Measurements from ENCODE around the gene ADAMTS18. TPM values are rescaled to one million over a fixed set of nuclear protein-coding genes. Genes with fewer than 3 reads are reported as not detected.

Gene ADAMTS18
- total and polyA plus RNA-seq, 2 of the 8 experiments (the other 6 are each of a cell fraction or from before 2014, with no cell fraction given): 0.05 to 0.19 TPM

- H3K27ac ChIP-seq (ENCODE audit: low read depth, low read length): no peak overlapping the region
- no peak overlapping the region for H2BK15ac ChIP-seq (ENCODE audit: low read length)
- no peak overlapping the region for H2BK20ac ChIP-seq (ENCODE audit: low read length)
- no peaks in the 10 kb centered on the region for H3K36me3 ChIP-seq (ENCODE audit: control insufficient read depth in 2 of 4, insufficient read depth in 4 of 4, low read length in 3 of 4)
- H3K79me1 ChIP-seq (ENCODE audit: low read depth, low read length): no peaks in the 10 kb centered on the region
- no peak overlapping the region for H3K4me3 ChIP-seq (ENCODE audit: extremely low read depth in 1 of 4, insufficient read depth in 2 of 4, low read depth in 3 of 4, low read length in 4 of 4)
- no peak overlapping the region for H3K56ac ChIP-seq (replicated peaks; ENCODE audit: insufficient read length, low read depth, low read length)
- no peak overlapping the region for H3K4ac ChIP-seq (replicated peaks; ENCODE audit: insufficient read length, low read depth, low read length)
- H3K27me3 ChIP-seq (replicated peaks in 1 of 4; ENCODE audit: control insufficient read depth in 3 of 4, extremely low read depth in 1 of 4, insufficient read depth in 3 of 4, low read length in 3 of 4): no peaks in the 10 kb centered on the region
- no peaks in the 10 kb centered on the region for H3K9me3 ChIP-seq (ENCODE audit: insufficient read depth in 2 of 2, low read depth in 1 of 2, low read length in 1 of 2)
- H2BK5ac ChIP-seq (ENCODE audit: low read depth, low read length): no peak overlapping the region
- DNase-seq (ENCODE audit: low read depth in 1 of 2, low spot score in 2 of 2) (no peak), FAIRE-seq (no peak)
- no peak overlapping the region for H3K14ac ChIP-seq (ENCODE audit: insufficient read length)
- H3K23ac ChIP-seq (ENCODE audit: insufficient read length): no peak overlapping the region
- no peak overlapping the region for H2BK120ac ChIP-seq (replicated peaks; ENCODE audit: low read depth, low read length)
- POLR2A ChIA-PET (ENCODE audit: partially characterized antibody): interaction anchor here (0.6 to 1.1 kb wide), 2 partner anchors 12 to 114 kb away, joined by 3 to 6 read pairs; no protein-coding TSS in a partner anchor
- H3K4me2 ChIP-seq (ENCODE audit: insufficient read depth in 1 of 2, low read depth in 2 of 2, low read length in 2 of 2): no peak overlapping the region
- no peak for TF ChIP-seq NRF1 (IDR thresholded peaks at IDR 0.05; ENCODE audit: low read depth, low read length)
- TF ChIP-seq CHD2 (IDR thresholded peaks at IDR 0.05; ENCODE audit: low read length): no peak
- TF ChIP-seq TAF7 (optimal IDR thresholded peaks at IDR 0.05; ENCODE audit: borderline replicate concordance, low read depth, low read length): no peak
- TF ChIP-seq CBX8 (IDR thresholded peaks at IDR 0.05; ENCODE audit: borderline replicate concordance, low read depth, low read length): no peak
- no peak for TF ChIP-seq CBX5 (IDR thresholded peaks at IDR 0.05; ENCODE audit: low read depth, low read length)
- no peak for TF ChIP-seq KDM4A (IDR thresholded peaks at IDR 0.05; ENCODE audit: low read depth, low read length, severe bottlenecking)
- no peak for TF ChIP-seq SIRT6 (IDR thresholded peaks at IDR 0.05; ENCODE audit: low read length)
- no peak for TF ChIP-seq EGR1 (IDR thresholded peaks at IDR 0.05; ENCODE audit: borderline replicate concordance, low read depth, low read length)
- TF ChIP-seq SP2 (IDR thresholded peaks at IDR 0.05; ENCODE audit: low read length): no peak
- no peak for TF ChIP-seq EZH2 (IDR thresholded peaks at IDR 0.05; ENCODE audit: low read depth, low read length, severe bottlenecking)
- TF ChIP-seq BRCA1 (IDR thresholded peaks at IDR 0.05; ENCODE audit: low read depth, low read length): no peak
- no peak for TF ChIP-seq MAFK (IDR thresholded peaks at IDR 0.05; ENCODE audit: low read depth, low read length)
- no peak for TF ChIP-seq CEBPB (IDR thresholded peaks at IDR 0.05; ENCODE audit: low read depth, low read length)
- no peak for TF ChIP-seq SRF (IDR thresholded peaks at IDR 0.05; ENCODE audit: low read depth, low read length)
- no peak for TF ChIP-seq USF2 (IDR thresholded peaks at IDR 0.05; ENCODE audit: low read length)
- H4K20me1 ChIP-seq (replicated peaks in 1 of 2; ENCODE audit: control insufficient read depth in 1 of 2, insufficient read depth in 2 of 2, low read length in 2 of 2): no peaks in the 10 kb centered on the region
- no peak overlapping the region for H3K9ac ChIP-seq (replicated peaks in 1 of 4; ENCODE audit: extremely low read depth in 1 of 4, low read depth in 3 of 4, low read length in 3 of 4)
- no peak overlapping the region for H4K8ac ChIP-seq (ENCODE audit: extremely low read depth, insufficient read depth, low read length)
- no peaks in the 10 kb centered on the region for H3K79me2 ChIP-seq (ENCODE audit: control insufficient read depth in 1 of 2, insufficient read depth in 2 of 2, low read length in 2 of 2)
- H2AFZ ChIP-seq (ENCODE audit: low read length): no peak overlapping the region
- no peak overlapping the region for H2AK5ac ChIP-seq (ENCODE audit: low read depth, low read length)
- H3K23me2 ChIP-seq (ENCODE audit: low read depth, low read length): no peaks in the 10 kb centered on the region
- no peak overlapping the region for H3K18ac ChIP-seq (ENCODE audit: extremely low read depth, low read length)
- no peak overlapping the region for H4K5ac ChIP-seq (ENCODE audit: insufficient read length, low read depth, low read length)
- H3K4me1 ChIP-seq (replicated peaks in 1 of 4; ENCODE audit: control insufficient read depth in 3 of 4, insufficient read depth in 4 of 4, low read length in 3 of 4): no peaks in the 10 kb centered on the region
- 94% methylated on average over 2 of the region's 2 CpGs; no CpG with 5 or more reads in 1 of the 2 experiments for WGBS, 2 experiments (ENCODE audit: extremely low coverage in 1 of 2, insufficient coverage in 1 of 2, insufficient read length in 1 of 2, insufficient replicate concordance in 2 of 2, low coverage in 1 of 2, low lambda C conversion rate in 2 of 2, missing lambda C conversion rate in 1 of 2)
- no peak overlapping the region for H2BK12ac ChIP-seq (ENCODE audit: low read depth, low read length)
- H4K91ac ChIP-seq (replicated peaks; ENCODE audit: insufficient read length, low read length): no peak overlapping the region
- CTCF ChIA-PET (ENCODE audit: partially characterized antibody): interaction anchor here (0.6 to 1.2 kb wide), 3 partner anchors 9 to 309 kb away, joined by 3 read pairs; no protein-coding TSS in a partner anchor
Observed at GRCh38 chr16:77282345-77282744, 152.5 kb downstream of the ADAMTS18 start.

Data from H1 (cell line).